Measurements from ENCODE around the gene CPVL. TPM values are rescaled to one million over a fixed set of nuclear protein-coding genes. Genes with fewer than 3 reads are reported as not detected.

The CPVL gene
- total and polyA plus RNA-seq, 2 of the 4 experiments (the other 2 are of a cell fraction), result not detected

GRCh38 chr7:29044554-29044953 is 101.8 kb downstream of the CPVL start:
- Histone ChIP-seq H4K20me1 (ENCODE audit: insufficient read depth, low read length) (no peaks in the 10 kb centered on the region), H3K4me3 (ENCODE audit: insufficient read depth, low read depth, low read length) (no peak overlapping the region), H4K8ac (ENCODE audit: low read depth in 2 of 2, low read length in 2 of 2) (no peak overlapping the region), H2AFZ (replicated peaks; ENCODE audit: low read length, poor library complexity) (no peak overlapping the region), H3K27me3 (ENCODE audit: control insufficient read depth, insufficient read depth, low read length) (0 out of 2 replicates have a peak, but pooled peaks cover 2% of the 10 kb centered on the region), H3K27ac (ENCODE audit: insufficient read depth, low read length) (no peak overlapping the region), H4K91ac (ENCODE audit: insufficient read depth, low read depth, low read length) (no peak overlapping the region), H2BK120ac (ENCODE audit: low read depth, low read length) (no peak overlapping the region), H3K4me1 (ENCODE audit: control insufficient read depth, insufficient read depth, low read length) (no peaks in the 10 kb centered on the region), H2BK15ac (ENCODE audit: low read depth, low read length) (no peak overlapping the region), H2BK5ac (ENCODE audit: low read depth, low read length, poor library complexity, severe bottlenecking) (no peak overlapping the region), H3K36me3 (ENCODE audit: control insufficient read depth, insufficient read depth, low read length) (no peaks in the 10 kb centered on the region), H3K14ac (replicated peaks; ENCODE audit: low read depth, low read length) (no peak overlapping the region), H4K5ac (ENCODE audit: low read depth, low read length) (no peak overlapping the region), H3K9me1 (ENCODE audit: insufficient read depth, low read length) (no peaks in the 10 kb centered on the region), H3K56ac (ENCODE audit: extremely low read depth, insufficient read depth, low read length) (no peak overlapping the region), H3K4ac (ENCODE audit: low read depth, low read length) (no peak overlapping the region), H3K9me3 (ENCODE audit: control insufficient read depth, insufficient read depth, low read length) (no peaks in the 10 kb centered on the region), H2BK20ac (ENCODE audit: low read depth, low read length) (no peak overlapping the region), H3K23ac (ENCODE audit: low read depth, low read length) (no peak overlapping the region), H3K18ac (ENCODE audit: low read depth, low read length) (no peak overlapping the region), H3K4me2 (ENCODE audit: low read depth, low read length) (no peak overlapping the region), H2AK9ac (replicated peaks; ENCODE audit: low read depth, low read length, poor library complexity) (no peak overlapping the region), H2AK5ac (ENCODE audit: low read depth, low read length) (no peak overlapping the region), H3K79me1 (ENCODE audit: low read depth in 1 of 2, low read length in 2 of 2) (no peaks in the 10 kb centered on the region), H3K9ac (ENCODE audit: low read depth, low read length) (no peak overlapping the region)
- ChIA-PET POLR2A (ENCODE audit: unreplicated experiment) (no interaction called here), CTCF (no interaction called here)
- TF ChIP-seq ELK1 (IDR thresholded peaks at IDR 0.05; ENCODE audit: borderline replicate concordance, low read depth, low read length), result no peak
- TF ChIP-seq CEBPB (IDR thresholded peaks at IDR 0.05; ENCODE audit: low read depth, low read length), result peak; percentile 58
- DNase-seq, result no peak
- in situ Hi-C loops (cut with MboI; ENCODE audit: low sequenced_read_pairs), result no loop called here
- intact Hi-C loops (cut with micrococcal nuclease), result no loop called here
- BruUV-seq (replicated peaks), result no TSS peak
- no peak for ATAC-seq (ENCODE audit: low read depth)
- dilution Hi-C loops (cut with HindIII; ENCODE audit: low sequenced_read_pairs, unreplicated experiment), result no loop called here
- no CpG with 5 or more reads among the region's 5 CpGs for WGBS, 2 experiments (ENCODE audit: extremely low coverage in 2 of 2, insufficient read length in 1 of 2)

Measured in IMR-90 (cell line).